ENCODE results near the gene TET1.
"Not testable (repeated sequence)": the region's sequence is repeated elsewhere in the genome, so short reads cannot be mapped to it uniquely, and the experiment has no call there.

DNA sequence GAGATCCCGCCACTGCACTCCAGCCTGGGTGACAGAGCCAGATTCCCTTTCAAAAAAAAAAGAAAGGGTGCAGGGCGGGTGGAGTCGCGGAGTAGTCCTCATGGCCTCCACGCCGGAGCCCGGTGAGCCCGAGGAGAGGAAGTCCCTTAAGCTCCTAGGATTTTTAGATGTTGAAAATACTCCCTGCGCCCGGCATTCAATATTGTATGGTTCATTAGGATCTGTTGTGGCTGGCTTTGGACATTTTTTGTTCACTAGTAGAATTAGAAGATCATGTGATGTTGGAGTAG is 72.1 kb downstream of the TET1 start:
- not testable (repeated sequence) for TF ChIP-seq STAT1 (IDR thresholded peaks at IDR 0.05; ENCODE audit: unreplicated experiment); CTCF (conservative IDR thresholded peaks at IDR 0.05; ENCODE audit: low read depth in 2 of 2); JUNB (IDR thresholded peaks at IDR 0.05; ENCODE audit: unreplicated experiment); POLR2AphosphoS5 (IDR thresholded peaks at IDR 0.05; ENCODE audit: low read depth); EZH2 (IDR thresholded peaks at IDR 0.05; ENCODE audit: low read depth, unreplicated experiment); EZH2phosphoT487 (IDR thresholded peaks at IDR 0.05; ENCODE audit: unreplicated experiment); ETS1 (IDR thresholded peaks at IDR 0.05); CREB1 (CRISPR knock-in tag; IDR thresholded peaks at IDR 0.05; ENCODE audit: low read depth); ZNF114 (CRISPR knock-in tag; IDR thresholded peaks at IDR 0.05); ZNF331 (CRISPR knock-in tag; IDR thresholded peaks at IDR 0.05; ENCODE audit: low read depth); NANOG (IDR thresholded peaks at IDR 0.05; ENCODE audit: borderline replicate concordance)
- TF ChIP-seq, protein P1, sequence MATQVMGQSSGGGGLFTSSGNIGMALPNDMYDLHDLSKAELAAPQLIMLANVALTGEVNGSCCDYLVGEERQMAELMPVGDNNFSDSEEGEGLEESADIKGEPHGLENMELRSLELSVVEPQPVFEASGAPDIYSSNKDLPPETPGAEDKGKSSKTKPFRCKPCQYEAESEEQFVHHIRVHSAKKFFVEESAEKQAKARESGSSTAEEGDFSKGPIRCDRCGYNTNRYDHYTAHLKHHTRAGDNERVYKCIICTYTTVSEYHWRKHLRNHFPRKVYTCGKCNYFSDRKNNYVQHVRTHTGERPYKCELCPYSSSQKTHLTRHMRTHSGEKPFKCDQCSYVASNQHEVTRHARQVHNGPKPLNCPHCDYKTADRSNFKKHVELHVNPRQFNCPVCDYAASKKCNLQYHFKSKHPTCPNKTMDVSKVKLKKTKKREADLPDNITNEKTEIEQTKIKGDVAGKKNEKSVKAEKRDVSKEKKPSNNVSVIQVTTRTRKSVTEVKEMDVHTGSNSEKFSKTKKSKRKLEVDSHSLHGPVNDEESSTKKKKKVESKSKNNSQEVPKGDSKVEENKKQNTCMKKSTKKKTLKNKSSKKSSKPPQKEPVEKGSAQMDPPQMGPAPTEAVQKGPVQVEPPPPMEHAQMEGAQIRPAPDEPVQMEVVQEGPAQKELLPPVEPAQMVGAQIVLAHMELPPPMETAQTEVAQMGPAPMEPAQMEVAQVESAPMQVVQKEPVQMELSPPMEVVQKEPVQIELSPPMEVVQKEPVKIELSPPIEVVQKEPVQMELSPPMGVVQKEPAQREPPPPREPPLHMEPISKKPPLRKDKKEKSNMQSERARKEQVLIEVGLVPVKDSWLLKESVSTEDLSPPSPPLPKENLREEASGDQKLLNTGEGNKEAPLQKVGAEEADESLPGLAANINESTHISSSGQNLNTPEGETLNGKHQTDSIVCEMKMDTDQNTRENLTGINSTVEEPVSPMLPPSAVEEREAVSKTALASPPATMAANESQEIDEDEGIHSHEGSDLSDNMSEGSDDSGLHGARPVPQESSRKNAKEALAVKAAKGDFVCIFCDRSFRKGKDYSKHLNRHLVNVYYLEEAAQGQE (IDR thresholded peaks at IDR 0.05; ENCODE audit: unreplicated experiment): not testable (repeated sequence)

Measured in GM23338 (cell line).